GM12878 (cell line): ENCODE data around the gene WDR45B. TPM values are rescaled to one million over a fixed set of nuclear protein-coding genes. Genes with fewer than 3 reads are reported as not detected.

Experiments used
- ATAC-seq: fragments of 200-7000 bp; cut with Tn5 transposase; 3 replicates; pipeline ENCODE4 v1.9.1; 2020; ENCODE audit warnings: mild to moderate bottlenecking, moderate library complexity
- BruUV-seq: library from RNA; stranded (reverse); fragments of 400-500 nt; replicated peaks from 2 replicates; lab custom pipeline; 2021; lab: Mats Ljungman, UMichigan
- CTCF ChIA-PET: fragments of 300-600 bp; sonication (Branson Sonifier 250); formaldehyde crosslinking; extraction: SDS; loops from one replicate; lab custom pipeline; 2021; ENCODE audit warnings: inconsistent platforms; lab: Yijun Ruan, JAX
- POLR2A ChIA-PET: fragments of 350-600 bp; formaldehyde crosslinking; extraction: SDS; loops from one replicate; lab custom pipeline; 2021; ENCODE audit warnings: inconsistent platforms; lab: Charles Lee
- RAD21 ChIA-PET: fragments of 300-600 bp; sonication (Branson Sonifier 250); formaldehyde crosslinking; loops from one replicate; lab custom pipeline; 2023; ENCODE audit warnings: antibody characterized with exemption; ENCODE audit not compliant: unreplicated experiment; lab: Charles Lee
- SMC1A ChIA-PET: fragments of 300-600 bp; sonication (Branson Sonifier 250); formaldehyde crosslinking; loops from one replicate; lab custom pipeline; 2023; ENCODE audit not compliant: unreplicated experiment, uncharacterized antibody; lab: Charles Lee
- DNase-seq: peaks from one replicate; pipeline ENCODE4 v3.0.0-alpha.2; 2011; ENCODE audit warnings: low read depth, low spot score
- FAIRE-seq: peaks from 3 replicates; lab custom pipeline; 2011; peaks lifted over from hg19 to GRCh38; lab: Jason Lieb, UNC
- H2AFZ ChIP-seq: 2 replicates; pipeline ENCODE4 v1.6.0; 2011; ENCODE audit warnings: low read depth, low read length, control low read depth; ENCODE audit not compliant: control insufficient read depth
- H3K27ac ChIP-seq: 2 replicates; pipeline ENCODE4 v1.5.1; 2011; ENCODE audit warnings: control low read depth; ENCODE audit not compliant: control insufficient read depth, insufficient read depth
- H3K27me3 ChIP-seq, 2 experiments: replicated peaks in 1 of 2; 2 replicates each; pipeline versions ENCODE4 v1.6.0 to v1.6.1; 2011; ENCODE audit warnings: low read length in 1 of 2; ENCODE audit not compliant: control insufficient read depth in 2 of 2, insufficient read depth in 2 of 2
- H3K36me3 ChIP-seq, 2 experiments: 2 replicates each; pipeline ENCODE4 v1.5.1; 2011; ENCODE audit warnings: low read length in 1 of 2; ENCODE audit not compliant: control insufficient read depth in 2 of 2, insufficient read depth in 2 of 2
- H3K4me1 ChIP-seq: 2 replicates; pipeline ENCODE4 v1.6.1; 2011; ENCODE audit warnings: mild to moderate bottlenecking, low read length, moderate library complexity, mixed read lengths; ENCODE audit not compliant: control insufficient read depth, insufficient read depth
- H3K4me2 ChIP-seq: 2 replicates; pipeline ENCODE4 v1.6.0; 2011; ENCODE audit warnings: control low read depth; ENCODE audit not compliant: control insufficient read depth, insufficient read depth
- H3K4me3 ChIP-seq: fragments of 200-600 bp; sonication (generic); 2 replicates; pipeline ENCODE4 v1.5.1; 2016
- H3K79me2 ChIP-seq: 2 replicates; pipeline ENCODE4 v1.6.0; 2011; ENCODE audit warnings: low read length; ENCODE audit not compliant: control insufficient read depth, insufficient read depth
- H3K9ac ChIP-seq: 2 replicates; pipeline ENCODE4 v1.8.0; 2011; ENCODE audit warnings: low read length, control low read depth, mixed read lengths; ENCODE audit not compliant: control insufficient read depth, insufficient read depth
- H3K9me3 ChIP-seq: replicated peaks from 3 replicates; pipeline ENCODE4 v1.5.1; 2011; ENCODE audit warnings: mild to moderate bottlenecking, low read length; ENCODE audit not compliant: control insufficient read depth, insufficient read depth
- H4K20me1 ChIP-seq: 2 replicates; pipeline ENCODE4 v1.6.0; 2011; ENCODE audit not compliant: control insufficient read depth, insufficient read depth
- HCFC1 ChIP-seq: fragments of 150-350 bp; IDR thresholded peaks from 2 replicates; pipeline ENCODE4 v1.6.1; 2014; ENCODE audit warnings: low read length
- USF2 ChIP-seq: IDR thresholded peaks from 2 replicates; pipeline ENCODE4 v1.6.1; 2011; ENCODE audit warnings: low read depth, low read length, improper control_type of control experiment, borderline replicate concordance
- YBX1 ChIP-seq: fragments of 450-650 bp; IDR thresholded peaks from 2 replicates; pipeline ENCODE4 v1.6.1; 2016; ENCODE audit warnings: antibody characterized with exemption
- WGBS: methylation state at CpG from one replicate; pipeline ENCODE4 v1.1.6; 2016; ENCODE audit warnings: low lambda C conversion rate; ENCODE audit not compliant: insufficient replicate concordance, insufficient coverage; ENCODE audit errors: missing lambda C conversion rate; 5-methylcytosine and 5-hydroxymethylcytosine counted together
- in situ Hi-C: fragments of 300-500 bp; cut with MboI; formaldehyde crosslinking; loops from 9 replicates; pipeline ENCODE4 v1.14.3; 2018; ENCODE audit warnings: mixed read lengths
- intact Hi-C: fragments of 100-400 bp; cut with micrococcal nuclease; formaldehyde crosslinking; loops from one replicate; pipeline ENCODE4 v1.14.2; 2022; ENCODE audit not compliant: unreplicated experiment
- polyA plus RNA-seq, 11 experiments: library from polyadenylated mRNA; depleted of rRNA in 4 of 11; unstranded in 6 of 11; stranded (reverse) in 5 of 11; fragments of >200 nt; fragmentation: Nextera tagmentation in 4 of 11; fragmentation: Illumina TruSeq in 1 of 11; extraction: Ambion mirVana in 4 of 11; extraction: Trizol in 1 of 11; gene quantifications; 1 replicate in 1 of 11; 2 replicates in 10 of 11; pipeline versions ENCODE4 v1.2.1 to v1.2.3, GENCODE V29; 2011 to 2016; ENCODE audit warnings: inconsistent platforms in 2 of 11, missing spikeins in 2 of 11, low read depth in 1 of 11
- total RNA-seq, 4 experiments: library from RNA; depleted of rRNA in 3 of 4; stranded (reverse); fragments of >200 nt in 3 of 4; fragmentation: Illumina TruSeq in 1 of 4; extraction: Trizol in 1 of 4; gene quantifications; 2 replicates each; pipeline versions ENCODE4 v1.2.1 to v1.2.3, GENCODE V29; 2013 to 2021

WDR45B gene
- total and polyA plus RNA-seq, 10 of the 15 experiments (the other 5 are each of a cell fraction or from before 2014, with no cell fraction given), result 1.0 to 73.7 (median 26.6) TPM

DNA sequence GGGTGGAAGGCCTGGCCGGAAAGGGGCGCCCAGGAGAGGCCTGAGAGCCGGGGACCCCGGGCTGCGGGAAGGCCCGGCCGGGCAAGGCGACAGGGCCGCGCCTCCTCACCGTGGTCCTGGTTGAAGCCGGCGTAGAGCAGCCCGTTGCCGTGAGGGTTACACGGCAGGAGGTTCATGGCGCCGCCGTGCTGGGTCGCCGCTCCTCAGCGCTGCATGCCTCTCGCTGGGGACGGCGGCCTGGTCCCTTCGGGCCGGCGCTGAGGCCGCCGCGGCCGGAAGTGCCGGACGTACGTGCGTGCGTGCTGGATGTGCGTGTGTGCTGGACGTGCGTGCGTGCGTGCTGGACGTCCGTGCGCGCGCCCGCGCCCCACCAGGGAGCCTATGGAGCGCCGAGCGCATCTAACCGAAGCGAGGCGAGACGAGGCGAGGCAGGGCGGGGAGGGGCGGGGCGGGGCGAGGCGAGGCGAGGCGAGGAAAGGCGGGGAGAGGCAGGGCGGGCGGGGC is at the start of gene WDR45B (continued):
- TF ChIP-seq HCFC1, result peak; percentile 67
- no peak for TF ChIP-seq YBX1

- ATAC-seq (no peak), FAIRE-seq (no peak), DNase-seq (no peak)
- no peak for TF ChIP-seq USF2
- BruUV-seq, result no TSS peak
- in situ Hi-C loops (no loop called here), intact Hi-C loops (no loop called here)
- H3K36me3 ChIP-seq, result no peaks in the 10 kb centered on the region
- H3K79me2 ChIP-seq, result no peaks in the 10 kb centered on the region
- H3K9me3 ChIP-seq, result peaks cover 11% of the 10 kb centered on the region; the same call in 2 of the 3 replicates
- ChIA-PET SMC1A (no interaction called here), CTCF (no interaction called here), RAD21 (no interaction called here), POLR2A (no interaction called here)
- H3K4me1 ChIP-seq, result peaks cover 4% of the 10 kb centered on the region
- no peaks in the 10 kb centered on the region for H4K20me1 ChIP-seq
- peak overlapping the region; percentile 12; the same call in 1 of the 2 replicates for H2AFZ ChIP-seq
- H3K4me3 ChIP-seq, result peak overlapping the region; percentile 59
- WGBS, result 12% methylated on average over 27 of the region's 32 CpGs
- H3K27ac ChIP-seq, result no peak overlapping the region
- H3K9ac ChIP-seq, result no peak overlapping the region
- H3K4me2 ChIP-seq, result peak overlapping the region; percentile 77
- no peaks in the 10 kb centered on the region; a peak in 1 of 4 replicates for H3K27me3 ChIP-seq
These were observed 49.5 kb upstream of the WDR45B start for GRCh38 chr17:82697808-82698064.
